Measurements from ENCODE around the gene GLCE.
A peak's percentile ranks its signal among the peaks of the same experiment; 100 is the strongest.
"Not testable (repeated sequence)": the region's sequence is repeated elsewhere in the genome, so short reads cannot be mapped to it uniquely, and the experiment has no call there.

GLCE gene

DNA sequence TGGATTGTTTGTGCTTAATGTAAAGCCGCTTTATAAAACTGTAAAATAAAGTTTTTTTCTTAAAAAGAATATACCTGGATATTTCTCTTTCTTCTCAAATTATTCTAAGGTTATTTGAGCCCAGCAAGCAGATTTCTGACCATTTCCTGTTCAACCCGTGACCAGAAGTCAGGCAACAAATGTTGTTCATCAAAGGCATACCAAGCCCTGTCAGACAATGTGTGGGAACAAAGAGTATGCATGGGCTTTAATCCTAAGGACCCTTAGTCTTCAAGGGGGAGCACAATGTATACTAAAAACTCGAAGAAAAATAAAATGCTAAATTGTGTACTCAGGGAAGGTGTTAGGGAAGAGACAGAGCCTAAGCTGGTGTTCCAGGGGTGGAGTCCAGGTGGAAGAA, 111.7 kb downstream of the GLCE start:
- no peak for DNase-seq

GRCh38 chr15:69272891-69273290, 112.5 kb downstream of the GLCE start:
- DNase-seq, result no peak

- no peak for DNase-seq
Measured at GRCh38 chr15:69275074-69275670, 114.7 kb downstream of the GLCE start.

DNA sequence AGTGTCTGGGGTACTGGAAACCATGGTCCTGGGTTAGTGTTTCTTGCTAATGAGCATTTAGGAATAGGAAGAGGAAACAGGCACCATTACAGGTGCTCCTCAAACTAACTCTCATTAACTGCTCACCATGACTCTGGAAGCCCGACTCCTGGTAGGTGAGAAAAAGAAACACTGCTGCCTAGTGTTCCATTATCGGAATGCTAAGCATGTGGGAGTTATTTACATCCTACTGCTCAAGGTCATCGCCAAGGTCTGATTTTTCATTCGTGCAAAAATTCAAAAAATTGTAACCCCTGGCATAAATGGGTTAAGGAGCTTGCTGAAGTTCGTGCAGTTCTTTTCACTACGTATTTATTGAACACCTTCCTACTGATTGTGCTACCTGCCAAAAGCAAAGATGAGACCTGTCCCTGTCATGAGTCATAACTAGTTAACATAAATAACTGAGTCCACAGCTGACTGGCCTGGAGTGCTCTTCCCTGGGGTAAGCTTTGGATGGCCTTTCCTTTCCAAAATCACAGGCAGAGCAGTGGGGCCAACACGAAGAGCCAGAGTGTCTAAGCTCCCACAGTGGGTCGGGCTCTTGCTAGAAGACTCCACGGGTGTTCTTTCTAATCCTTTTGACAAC, 115.6 kb downstream of the GLCE start:
- DNase-seq, result no peak

DNA sequence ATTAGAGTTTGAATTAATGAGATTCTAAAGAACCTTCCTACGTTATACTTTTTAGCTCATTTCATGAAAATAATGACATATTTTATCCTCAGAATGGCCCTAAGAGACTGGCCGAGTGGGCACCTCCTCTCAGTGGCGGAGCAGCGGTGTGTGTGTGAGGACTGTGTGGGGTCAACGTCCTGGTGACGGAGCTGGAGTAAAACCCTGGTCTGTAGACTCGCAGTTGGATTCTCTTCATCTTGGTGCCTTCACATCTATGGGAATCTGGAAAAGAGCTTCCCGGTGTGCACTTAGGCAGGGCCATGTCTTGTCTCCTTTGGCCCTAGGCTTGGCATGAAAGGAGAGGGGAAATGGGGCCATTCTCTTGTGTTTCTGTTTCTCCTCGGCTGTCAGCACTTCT, 116.9 kb downstream of the GLCE start:
- no peak for DNase-seq

- no peak for DNase-seq
Measured at GRCh38 chr15:69279636-69280035, 119.2 kb downstream of the GLCE start.

DNA sequence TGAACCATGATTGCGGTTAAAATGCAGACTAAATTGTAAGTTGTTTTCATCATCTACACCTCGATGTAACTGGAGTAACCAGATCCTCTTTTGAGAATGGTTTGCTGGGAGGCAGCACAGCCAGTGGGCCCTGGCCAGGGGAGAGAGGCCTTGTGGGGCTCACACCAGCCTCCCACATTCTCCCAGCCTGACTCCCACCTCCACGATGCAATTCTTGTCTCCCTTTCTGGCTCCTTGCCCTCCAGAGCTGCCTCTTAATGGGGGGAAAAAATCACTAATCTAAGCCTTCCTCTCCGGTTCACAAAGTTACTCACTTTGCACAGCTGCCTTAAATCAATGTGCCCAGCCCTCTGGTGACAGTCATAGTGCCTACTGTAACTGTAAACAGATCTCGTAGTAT, 120.3 kb downstream of the GLCE start:
- DNase-seq, result no peak

DNA sequence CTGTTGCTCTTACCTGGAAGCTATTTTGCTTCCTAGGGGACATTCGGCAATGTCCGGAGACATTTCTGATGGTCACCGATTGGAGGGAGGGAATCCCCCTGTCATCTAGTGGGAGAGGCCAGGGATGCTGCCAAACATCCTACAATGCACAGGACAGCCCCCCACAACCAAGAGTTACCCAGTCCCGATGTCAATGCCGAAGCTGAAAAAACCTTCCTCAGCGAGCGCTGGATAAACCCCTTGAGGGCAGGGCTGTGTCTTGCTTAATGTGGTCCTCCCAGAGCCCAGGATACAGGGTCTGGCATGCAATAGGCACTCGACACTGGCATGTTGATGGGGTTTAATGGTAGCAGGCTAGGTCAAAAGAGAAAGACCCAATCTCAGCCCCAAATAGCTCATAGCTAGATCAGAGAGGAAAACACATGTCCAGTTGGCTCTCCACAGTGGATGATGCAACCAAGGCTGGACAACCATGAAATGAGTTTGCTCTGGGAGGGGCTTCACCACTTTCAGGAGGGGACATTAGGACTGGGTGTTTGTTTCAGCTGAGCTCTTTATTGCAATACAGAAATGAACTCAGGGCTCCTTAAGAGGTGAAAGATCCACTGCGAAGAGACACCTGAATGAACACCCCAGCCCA, 121.8 kb downstream of the GLCE start:
- DNase-seq, result no peak

GRCh38 chr15:69285834-69286233, 125.4 kb downstream of the GLCE start:
- no peak for DNase-seq

GRCh38 chr15:69288011-69288410, 127.6 kb downstream of the GLCE start:
- no peak for DNase-seq

DNA sequence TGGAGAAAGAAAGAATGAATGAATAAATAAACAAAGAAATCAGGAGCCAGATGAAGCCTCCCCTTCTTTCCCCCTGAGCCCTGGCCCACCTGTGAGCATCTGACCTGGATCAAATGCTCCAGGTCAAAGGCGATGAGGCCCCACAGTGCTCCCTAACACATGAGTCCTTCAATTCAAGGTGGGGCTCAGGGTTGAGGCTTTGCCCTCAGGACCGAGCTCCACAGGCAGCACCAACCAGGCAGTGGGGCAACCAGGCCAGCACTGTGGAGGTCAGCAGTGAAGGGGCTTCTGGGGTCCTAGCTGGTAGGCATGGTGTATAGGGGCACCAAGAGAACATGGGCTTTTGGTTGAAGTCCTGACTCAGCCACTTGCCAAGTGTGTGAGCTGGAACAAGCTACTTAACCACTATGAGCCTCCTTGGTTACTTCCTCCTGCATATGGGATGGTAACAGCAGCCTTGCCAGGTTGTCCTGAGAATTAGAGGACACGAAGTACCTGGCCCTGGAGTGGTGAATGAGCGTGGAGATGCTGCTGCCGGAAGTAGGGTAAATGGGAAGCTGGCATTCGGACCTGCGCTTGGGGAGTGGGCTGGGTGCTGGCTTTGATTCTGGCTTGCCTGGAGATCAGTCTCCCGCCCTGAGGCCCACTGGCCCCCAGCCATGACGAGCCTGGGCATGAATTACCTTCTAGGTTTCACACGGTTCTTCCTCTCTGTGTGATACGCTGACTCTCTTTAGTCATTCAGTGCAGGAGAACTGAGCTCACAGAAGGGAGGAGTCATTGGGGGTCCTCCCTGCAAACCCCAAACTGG, 128.3 kb downstream of the GLCE start:
- DNase-seq, result no peak

DNA sequence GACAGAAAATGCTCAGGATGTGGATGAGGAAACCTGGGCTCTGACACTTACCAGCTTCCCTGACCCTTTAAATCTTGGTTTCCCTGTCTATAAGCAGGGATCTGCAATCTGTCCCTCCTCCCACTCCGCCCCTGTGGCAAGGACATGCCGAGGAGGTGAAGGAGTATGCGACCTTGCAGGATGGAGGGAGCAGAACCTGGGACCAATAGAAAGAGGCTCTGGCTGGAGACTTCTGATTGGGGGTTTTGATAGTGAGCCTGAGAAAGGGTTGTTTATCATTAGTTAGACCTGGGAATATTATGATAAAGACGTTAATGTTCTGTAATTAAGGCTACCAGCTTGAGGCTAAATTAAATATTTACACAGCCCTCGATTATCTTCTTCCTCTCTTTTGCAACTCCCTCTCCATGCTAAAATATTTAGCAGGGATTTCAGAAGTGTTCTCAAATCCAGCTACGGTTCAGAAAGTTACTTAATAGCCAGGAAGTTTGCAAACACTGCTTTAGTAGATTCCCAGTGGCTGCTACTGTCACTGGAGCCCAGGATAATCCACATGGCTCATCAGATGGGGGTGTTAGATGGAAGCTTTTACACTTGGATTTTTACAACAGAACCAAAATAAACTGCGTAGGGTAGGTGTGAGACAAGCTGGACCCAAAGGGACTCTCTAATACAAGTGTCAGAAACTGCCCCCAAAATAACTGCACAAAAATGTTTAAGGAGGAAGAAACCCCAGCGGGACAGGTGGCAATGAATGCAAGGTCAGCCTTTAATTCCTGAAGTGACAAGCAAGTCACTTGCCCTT, 129.1 kb downstream of the GLCE start:
- DNase-seq, result no peak

DNA sequence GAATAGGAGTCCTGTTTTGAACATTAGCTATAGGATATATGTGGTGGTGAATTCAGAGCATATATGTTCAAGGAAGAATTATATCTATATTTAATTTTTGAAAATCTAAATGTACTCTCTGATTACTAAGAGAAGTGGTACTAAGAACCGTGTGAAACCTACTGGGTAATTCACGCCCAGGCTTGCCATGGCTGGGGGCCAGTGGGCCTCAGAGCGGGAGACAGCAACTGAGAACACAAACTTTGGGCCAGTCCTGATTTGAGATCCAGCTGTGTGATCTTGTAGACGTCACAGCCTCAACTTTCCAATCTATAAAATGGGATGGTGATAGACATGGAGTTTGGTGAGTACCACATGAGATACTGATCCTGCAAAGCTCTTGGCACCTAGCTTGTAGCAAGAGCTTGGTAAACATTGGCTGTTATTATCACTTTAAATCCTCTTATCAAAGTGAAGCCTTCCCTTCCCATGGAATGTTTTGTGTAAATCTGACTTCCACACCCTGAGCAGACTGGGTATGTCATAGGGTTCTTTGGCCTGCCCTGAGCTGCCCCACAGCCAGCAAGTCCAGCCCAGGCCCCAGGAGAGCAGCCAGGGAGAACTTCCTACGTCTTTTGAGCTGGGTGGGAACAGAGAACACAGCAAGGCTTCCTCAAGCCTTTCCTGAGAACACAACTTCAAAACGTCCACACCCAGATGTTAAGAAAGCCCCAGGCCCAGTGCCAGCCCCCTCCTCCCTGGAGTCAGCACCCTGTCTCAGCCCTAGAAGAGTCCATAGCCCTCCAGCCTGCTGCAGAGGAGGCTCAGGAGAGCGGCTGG, 130.1 kb downstream of the GLCE start:
- DNase-seq, result no peak

DNA sequence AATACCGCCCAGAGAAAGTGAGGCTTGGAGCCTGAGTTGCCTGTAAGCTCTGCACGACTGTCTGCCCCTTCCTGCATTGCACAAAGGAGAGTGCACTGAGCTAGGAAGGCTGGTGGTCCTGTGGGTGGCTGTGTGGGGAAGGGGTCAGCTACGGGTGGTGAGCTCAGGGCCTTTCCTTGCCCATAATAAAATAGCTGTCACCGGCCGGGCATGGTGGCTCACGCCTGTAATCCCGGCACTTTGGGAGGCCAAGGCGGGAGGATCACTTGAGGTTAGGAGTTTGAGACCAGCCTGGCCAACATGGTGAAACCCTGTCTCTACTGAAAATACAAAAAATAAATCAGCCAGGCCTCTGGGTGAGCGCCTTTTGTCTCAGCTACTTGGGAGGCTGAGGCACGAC, 131.2 kb downstream of the GLCE start:
- DNase-seq, result not testable (repeated sequence)

- no peak for DNase-seq
Measured at GRCh38 chr15:69292826-69293420, 132.5 kb downstream of the GLCE start.

DNA sequence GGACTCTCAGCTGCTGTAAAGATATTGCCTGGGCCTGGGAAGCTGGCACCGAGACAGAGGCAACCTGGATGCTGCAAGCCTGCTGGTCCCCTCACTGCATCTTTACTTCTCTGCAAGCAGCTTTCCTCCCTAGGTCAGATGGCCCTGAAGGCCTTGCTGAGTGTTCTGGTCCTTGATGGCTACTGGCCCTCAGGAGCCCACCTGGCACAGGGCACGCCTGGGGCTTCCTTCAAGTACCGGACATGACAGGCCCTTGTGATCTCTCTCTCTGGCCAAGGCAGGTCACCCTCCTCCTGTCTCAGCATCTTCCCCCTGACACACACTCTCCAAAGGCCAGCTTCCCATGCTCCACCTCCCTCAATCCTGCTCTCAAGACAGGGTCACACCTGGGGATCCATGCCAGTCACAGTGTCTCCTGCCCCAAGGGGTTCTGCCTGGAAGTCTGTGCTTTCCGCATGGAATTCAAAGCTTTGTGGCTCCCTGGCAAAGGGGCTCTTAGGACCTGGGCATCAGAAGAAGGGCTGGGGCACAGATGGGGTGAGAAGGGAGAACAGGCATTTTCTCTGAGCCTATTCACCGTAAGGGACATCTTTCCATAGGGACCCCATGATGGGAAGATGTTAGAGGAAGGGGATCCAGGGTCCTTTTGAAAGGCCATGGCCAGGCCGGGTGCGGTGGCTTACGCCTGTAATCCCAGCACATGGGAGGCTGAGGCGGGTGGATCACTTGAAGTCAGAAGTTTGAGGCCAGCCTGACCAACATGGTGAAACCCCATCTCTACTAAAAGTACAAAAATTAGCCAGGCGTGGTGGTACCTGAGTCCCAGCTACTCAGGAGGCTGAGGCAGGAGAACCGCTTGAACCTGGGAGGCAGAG, 133.5 kb downstream of the GLCE start:
- DNase-seq, result no peak

- no peak for DNase-seq
Measured at GRCh38 chr15:69296606-69297005, 136.2 kb downstream of the GLCE start.

- no peak for DNase-seq
Measured at GRCh38 chr15:69297642-69298353, 137.4 kb downstream of the GLCE start.

GRCh38 chr15:69298354-69298696, 137.9 kb downstream of the GLCE start:
- DNase-seq, result peak; percentile 58

All from right kidney (tissue), 1 donor.